Spleen (tissue), 11 donors: ENCODE measurements around the gene TRPT1. TPM values are rescaled to one million over a fixed set of nuclear protein-coding genes. Genes with fewer than 3 reads are reported as not detected.

Experiments
- DNase-seq: peaks from one replicate; pipeline ENCODE4 v3.0.0-alpha.2; 2020
- H3K27ac ChIP-seq, 8 donors: fragments of 200-600 bp; sonication (generic) in 7 of 8; 1 replicate in 4 of 8; 2 replicates in 4 of 8; pipeline versions ENCODE4 v1.5.0 to v1.8.0; 2016 to 2021; ENCODE audit warnings: inconsistent platforms in 4 of 8, mild to moderate bottlenecking in 4 of 8, moderate library complexity in 1 of 8
- H3K27me3 ChIP-seq, 7 donors: fragments of 200-600 bp; sonication (generic) in 6 of 7; replicated peaks in 1 of 7; 1 replicate in 4 of 7; 2 replicates in 3 of 7; pipeline versions ENCODE4 v1.5.0 to v1.8.0; 2016 to 2021; ENCODE audit warnings: inconsistent platforms in 3 of 7, mild to moderate bottlenecking in 1 of 7
- H3K36me3 ChIP-seq, 6 donors: fragments of 200-600 bp; sonication (generic) in 5 of 6; 1 replicate in 4 of 6; 2 replicates in 2 of 6; pipeline versions ENCODE4 v1.5.0 to v1.8.0; 2016 to 2021; ENCODE audit warnings: inconsistent platforms in 2 of 6
- H3K4me1 ChIP-seq, 6 donors: fragments of 200-600 bp; sonication (generic) in 5 of 6; 1 replicate in 3 of 6; 2 replicates in 3 of 6; pipeline versions ENCODE4 v1.5.0 to v1.8.0; 2016 to 2021; ENCODE audit warnings: inconsistent platforms in 3 of 6
- H3K4me3 ChIP-seq, 8 donors: fragments of 200-600 bp; sonication (generic) in 7 of 8; 1 replicate in 4 of 8; 2 replicates in 4 of 8; pipeline versions ENCODE4 v1.5.0 to v1.8.0; 2016 to 2021; ENCODE audit warnings: inconsistent platforms in 4 of 8, mild to moderate bottlenecking in 4 of 8, moderate library complexity in 2 of 8
- H3K9me3 ChIP-seq, 8 donors: fragments of 200-600 bp; sonication (generic) in 7 of 8; 1 replicate in 4 of 8; 2 replicates in 4 of 8; pipeline versions ENCODE4 v1.5.0 to v1.8.0; 2016 to 2021; ENCODE audit warnings: inconsistent platforms in 4 of 8
- POLR2A ChIP-seq, 3 donors: fragments of 450-650 bp; IDR thresholded peaks; one replicate each; pipeline ENCODE4 v1.5.1; 2017; ENCODE audit warnings: antibody characterized with exemption in 3 of 3, mild to moderate bottlenecking in 1 of 3
- POLR2AphosphoS5 ChIP-seq, 3 donors: sonication (generic); formaldehyde crosslinking; IDR thresholded peaks; one replicate each; pipeline ENCODE4 v1.5.1; 2017; ENCODE audit warnings: antibody characterized with exemption in 3 of 3
- WGBS, 5 donors: extraction: QIAGEN DNeasy Blood & Tissue Kit in 3 of 5; methylation state at CpG; one replicate each; pipeline versions ENCODE4 v1.1.5 to v1.1.7; 2013 to 2018; 5-methylcytosine and 5-hydroxymethylcytosine counted together
- intact Hi-C: fragments of 100-400 bp; cut with DNase I; formaldehyde crosslinking; loops from one replicate; pipeline ENCODE4 v1.15.0; 2023; ENCODE audit warnings: low total_unique reads
- polyA plus RNA-seq, 3 donors: library from polyadenylated mRNA; stranded (reverse); fragments of 200-250 nt; gene quantifications; one replicate each; pipeline ENCODE4 v1.2.1, GENCODE V29; 2013
- total RNA-seq, 7 donors: library from RNA; depleted of rRNA in 3 of 7; stranded (reverse); fragments of >200 nt in 3 of 7; fragmentation: NEBNext Ultra II Directional in 4 of 7; extraction: Animal tissue kit (Norgen Biotek cat#: 25700) in 4 of 7; gene quantifications; one replicate each; pipeline versions ENCODE4 v1.1.0 to v1.2.1, GENCODE V29; 2016 to 2021
- TF ChIP-seq, protein P1 (sequence below), 11 experiments: fragments of 200-600 bp in 7 of 11; fragments of 450-650 bp in 4 of 11; sonication (generic) in 4 of 11; IDR thresholded peaks in 8 of 11; conservative IDR thresholded peaks in 3 of 11; 1 replicate in 7 of 11; 2 replicates in 4 of 11; pipeline versions ENCODE4 v1.4.0 to v1.8.0; 2016 to 2021; ENCODE audit warnings: antibody characterized with exemption in 11 of 11, inconsistent platforms in 4 of 11, mild to moderate bottlenecking in 1 of 11
- donor health status: healthy with polysubstance abuse.
- donor health status: DM: no; HTN: no; CAD: no; lungs with moderate emphysema.
- donor health status: DM: no; HTN: no; CAD: no.
- donor health status: Bipolar disorder and iron deficiency.
- donor health status: healthy.
- donor health status: DM: no; HTN: no; CAD: no.
- donor health status: DM: yes; HTN: yes; CAD: no.

The TRPT1 gene
- total and polyA plus RNA-seq, 10 donors = 34.2 to 74.0 (median 46.4) TPM

- intact Hi-C loops = no loop called here
These were observed 29.4 kb downstream of the TRPT1 start for GRCh38 chr11:64196626-64197025.

GRCh38 chr11:64192434-64192833 is 33.6 kb downstream of the TRPT1 start:
- Histone ChIP-seq H3K4me3 (no peak overlapping the region), H3K36me3 (peaks cover 6 to 88% (median 48%) of the 10 kb centered on the region in 6 donors), H3K27ac (no peak overlapping the region), H3K27me3 (no peaks in the 10 kb centered on the region), H3K9me3 (no peaks in the 10 kb centered on the region), H3K4me1 (peaks cover 0 to 25% (median 3%) of the 10 kb centered on the region in 6 donors)
- no peak for DNase-seq
- no peak for TF ChIP-seq POLR2A (IDR thresholded peaks at IDR 0.05)
- TF ChIP-seq POLR2AphosphoS5 (IDR thresholded peaks at IDR 0.05) = no peak
- TF ChIP-seq, protein P1, sequence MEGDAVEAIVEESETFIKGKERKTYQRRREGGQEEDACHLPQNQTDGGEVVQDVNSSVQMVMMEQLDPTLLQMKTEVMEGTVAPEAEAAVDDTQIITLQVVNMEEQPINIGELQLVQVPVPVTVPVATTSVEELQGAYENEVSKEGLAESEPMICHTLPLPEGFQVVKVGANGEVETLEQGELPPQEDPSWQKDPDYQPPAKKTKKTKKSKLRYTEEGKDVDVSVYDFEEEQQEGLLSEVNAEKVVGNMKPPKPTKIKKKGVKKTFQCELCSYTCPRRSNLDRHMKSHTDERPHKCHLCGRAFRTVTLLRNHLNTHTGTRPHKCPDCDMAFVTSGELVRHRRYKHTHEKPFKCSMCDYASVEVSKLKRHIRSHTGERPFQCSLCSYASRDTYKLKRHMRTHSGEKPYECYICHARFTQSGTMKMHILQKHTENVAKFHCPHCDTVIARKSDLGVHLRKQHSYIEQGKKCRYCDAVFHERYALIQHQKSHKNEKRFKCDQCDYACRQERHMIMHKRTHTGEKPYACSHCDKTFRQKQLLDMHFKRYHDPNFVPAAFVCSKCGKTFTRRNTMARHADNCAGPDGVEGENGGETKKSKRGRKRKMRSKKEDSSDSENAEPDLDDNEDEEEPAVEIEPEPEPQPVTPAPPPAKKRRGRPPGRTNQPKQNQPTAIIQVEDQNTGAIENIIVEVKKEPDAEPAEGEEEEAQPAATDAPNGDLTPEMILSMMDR (IDR thresholded peaks at IDR 0.05 in 8 of 11, conservative IDR thresholded peaks at IDR 0.05 in 3 of 11) = no peak
- intact Hi-C loops = no loop called here
- 76 to 89% (median 85%) methylated on average over 5 of the region's 5 CpGs for WGBS, 5 donors

More at GRCh38 chr11:64196626-64197025, 29.4 kb downstream of the TRPT1 start:
- peaks cover 6 to 99% (median 89%) of the 10 kb centered on the region in 6 donors for H3K36me3 ChIP-seq
- WGBS, 5 donors = 79 to 85% (median 80%) methylated on average over 9 of the region's 9 CpGs
- H3K27ac ChIP-seq = no peak overlapping the region
- DNase-seq = no peak
- TF ChIP-seq POLR2AphosphoS5 (IDR thresholded peaks at IDR 0.05) = no peak
- no peak for TF ChIP-seq POLR2A (IDR thresholded peaks at IDR 0.05)
- TF ChIP-seq, protein P1 (IDR thresholded peaks at IDR 0.05 in 8 of 11, conservative IDR thresholded peaks at IDR 0.05 in 3 of 11) = no peak
- H3K9me3 ChIP-seq = no peaks in the 10 kb centered on the region
- no peaks in the 10 kb centered on the region for H3K4me1 ChIP-seq
- H3K4me3 ChIP-seq = no peak overlapping the region
- no peaks in the 10 kb centered on the region for H3K27me3 ChIP-seq

DNA sequence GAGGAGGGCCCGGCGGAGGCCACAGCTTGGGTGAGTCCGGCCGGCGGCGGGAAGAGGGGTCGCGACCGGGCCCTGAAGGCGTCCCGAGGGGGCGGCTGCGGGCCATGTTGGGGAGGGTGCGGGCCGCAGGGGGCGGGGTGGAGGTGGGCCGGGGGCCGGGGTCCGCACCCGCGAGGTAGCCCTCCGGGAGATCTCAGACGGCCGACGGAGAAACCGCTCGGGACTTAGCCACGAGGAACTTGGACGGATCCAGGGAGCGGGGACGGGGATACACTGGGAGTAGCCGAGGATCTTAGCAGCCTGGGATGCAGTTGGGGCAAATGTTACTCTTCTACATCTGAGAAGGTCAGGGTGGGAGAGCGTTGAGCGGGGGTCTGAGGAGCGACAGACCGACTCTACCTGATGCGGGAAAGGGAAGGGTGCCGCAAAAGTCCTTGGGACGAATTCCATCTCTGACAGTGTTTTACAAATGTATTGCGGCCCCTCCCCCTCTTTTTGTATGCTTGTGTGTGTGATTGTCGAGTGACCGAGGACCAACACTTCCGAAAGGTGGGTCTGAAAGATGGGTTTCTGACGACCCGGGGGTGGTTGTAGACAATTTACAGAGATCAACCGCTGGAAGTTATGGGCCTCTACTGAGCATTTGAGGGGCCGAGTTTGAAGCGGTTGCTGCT is 39.4 kb downstream of the TRPT1 start:
- Histone ChIP-seq H3K27ac (no peak overlapping the region), H3K4me3 (no peak overlapping the region), H3K4me1 (peaks cover 28 to 44% (median 36%) of the 10 kb centered on the region in 6 donors), H3K9me3 (no peaks in the 10 kb centered on the region), H3K36me3 (peaks cover 0 to 31% (median 0%) of the 10 kb centered on the region in 6 donors), H3K27me3 (no peaks in the 10 kb centered on the region)
- no peak for DNase-seq
- WGBS, 5 donors = 1% methylated on average over 23 to 48 of the region's 48 CpGs
- intact Hi-C loops = no loop called here
- TF ChIP-seq, protein P1 (IDR thresholded peaks at IDR 0.05 in 8 of 11, conservative IDR thresholded peaks at IDR 0.05 in 3 of 11) = no peak
- no peak for TF ChIP-seq POLR2AphosphoS5 (IDR thresholded peaks at IDR 0.05)

DNA sequence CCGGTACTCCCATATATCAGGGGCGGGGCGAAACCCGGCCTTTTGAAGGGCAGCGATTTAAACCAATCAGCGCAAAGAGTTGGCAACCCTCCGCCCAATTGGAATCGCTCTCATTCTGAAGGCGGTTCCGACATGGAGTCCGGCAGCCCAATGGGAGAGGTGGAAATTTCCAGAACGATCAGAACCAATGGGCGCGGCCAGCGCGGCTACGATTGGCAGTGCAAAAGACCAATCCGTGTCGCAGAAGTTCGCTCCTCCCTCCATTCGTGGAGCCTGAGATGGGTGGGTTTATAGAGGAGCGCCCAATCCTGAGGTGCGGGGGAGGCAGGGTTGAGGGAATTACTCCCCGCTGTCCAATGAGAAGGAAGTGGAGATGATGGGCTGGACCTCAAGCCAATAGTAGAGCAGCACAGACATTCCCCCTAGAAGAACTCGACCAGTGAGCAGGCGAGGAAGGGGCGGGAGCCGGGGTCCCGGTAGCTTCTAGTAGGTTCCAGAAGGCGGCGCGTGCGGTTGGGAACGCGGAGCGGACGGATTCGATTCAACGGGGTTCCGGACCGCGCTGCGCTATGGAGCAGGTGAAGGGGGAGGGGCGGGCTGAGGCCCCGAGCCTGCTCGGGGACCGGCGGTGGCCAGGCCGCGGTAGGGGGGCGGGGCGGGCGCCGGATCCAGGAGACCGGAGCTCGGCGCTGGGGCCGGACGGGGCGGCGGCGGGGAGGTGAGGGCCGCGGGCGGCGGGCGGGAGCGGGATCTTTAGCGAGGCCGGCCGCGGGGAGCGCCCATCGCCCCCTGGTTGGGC is 40.1 kb downstream of the TRPT1 start, which contains the start of gene STIP1:
Gene STIP1, plus strand, starts transcription at position 479 of the 799 bp plus-strand sequence. Its CDS starts 91 bp downstream, at position 570.
- no peaks in the 10 kb centered on the region for H3K27me3 ChIP-seq
- 0 to 1% (median 0%) methylated on average over 34 to 74 of the region's 74 CpGs for WGBS, 5 donors
- H3K4me3 ChIP-seq = peak within 1 kb of the TSS in 5 of 8 donors; percentile 43 to 66 (median 59)
- DNase-seq = peak; percentile 100
- peak in 1 of 3 donors; percentile 69 for TF ChIP-seq POLR2A (IDR thresholded peaks at IDR 0.05)
- TF ChIP-seq, protein P1 (IDR thresholded peaks at IDR 0.05 in 8 of 11, conservative IDR thresholded peaks at IDR 0.05 in 3 of 11) = peak in 9 of 11 experiments; percentile 29 to 92 (median 64)
- TF ChIP-seq POLR2AphosphoS5 (IDR thresholded peaks at IDR 0.05) = peak; percentile 5 to 89 (median 43)
- H3K4me1 ChIP-seq = peaks cover 35 to 47% (median 43%) of the 10 kb centered on the region in 6 donors
- H3K9me3 ChIP-seq = no peaks in the 10 kb centered on the region
- H3K36me3 ChIP-seq = peaks cover 0 to 24% (median 0%) of the 10 kb centered on the region in 6 donors
- intact Hi-C loops = no loop called here
- H3K27ac ChIP-seq = peak within 1 kb of the TSS in 5 of 8 donors; percentile 71 to 97 (median 92)
